ENCODE data around the gene PHKG2. TPM values are rescaled to one million over a fixed set of nuclear protein-coding genes. Genes with fewer than 3 reads are reported as not detected.
"Not testable (repeated sequence)": the region's sequence is repeated elsewhere in the genome, so short reads cannot be mapped to it uniquely, and the experiment has no call there.

The PHKG2 gene
- polyA plus RNA-seq, 2 of the 4 experiments (the other 2 are of a cell fraction) = 28.0 to 37.3 TPM

DNA sequence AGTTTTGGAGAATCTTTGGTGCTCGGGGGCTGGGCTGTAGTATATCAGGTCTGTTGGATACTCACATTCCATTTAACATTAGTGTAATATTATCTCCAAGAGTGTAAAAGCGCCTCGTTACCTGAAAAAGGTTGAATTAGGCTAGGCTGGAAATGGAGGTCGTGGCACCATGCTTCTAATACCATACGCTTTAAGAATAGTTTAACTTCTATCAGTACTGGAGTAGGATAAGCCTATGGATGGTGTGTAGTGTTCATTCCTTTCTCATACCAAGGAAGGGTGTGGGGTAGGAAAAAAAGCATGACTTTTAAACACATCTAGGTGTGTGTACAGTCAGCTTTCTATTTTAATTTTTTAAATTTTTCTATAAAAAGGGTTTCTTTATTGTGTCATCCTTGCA, 47.3 kb upstream of the PHKG2 start (continued):
- TF ChIP-seq, protein P1, sequence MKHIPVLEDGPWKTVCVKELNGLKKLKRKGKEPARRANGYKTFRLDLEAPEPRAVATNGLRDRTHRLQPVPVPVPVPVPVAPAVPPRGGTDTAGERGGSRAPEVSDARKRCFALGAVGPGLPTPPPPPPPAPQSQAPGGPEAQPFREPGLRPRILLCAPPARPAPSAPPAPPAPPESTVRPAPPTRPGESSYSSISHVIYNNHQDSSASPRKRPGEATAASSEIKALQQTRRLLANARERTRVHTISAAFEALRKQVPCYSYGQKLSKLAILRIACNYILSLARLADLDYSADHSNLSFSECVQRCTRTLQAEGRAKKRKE (CRISPR knock-in tag; IDR thresholded peaks at IDR 0.05; ENCODE audit: low read depth) = no peak
- TF ChIP-seq, protein P2, sequence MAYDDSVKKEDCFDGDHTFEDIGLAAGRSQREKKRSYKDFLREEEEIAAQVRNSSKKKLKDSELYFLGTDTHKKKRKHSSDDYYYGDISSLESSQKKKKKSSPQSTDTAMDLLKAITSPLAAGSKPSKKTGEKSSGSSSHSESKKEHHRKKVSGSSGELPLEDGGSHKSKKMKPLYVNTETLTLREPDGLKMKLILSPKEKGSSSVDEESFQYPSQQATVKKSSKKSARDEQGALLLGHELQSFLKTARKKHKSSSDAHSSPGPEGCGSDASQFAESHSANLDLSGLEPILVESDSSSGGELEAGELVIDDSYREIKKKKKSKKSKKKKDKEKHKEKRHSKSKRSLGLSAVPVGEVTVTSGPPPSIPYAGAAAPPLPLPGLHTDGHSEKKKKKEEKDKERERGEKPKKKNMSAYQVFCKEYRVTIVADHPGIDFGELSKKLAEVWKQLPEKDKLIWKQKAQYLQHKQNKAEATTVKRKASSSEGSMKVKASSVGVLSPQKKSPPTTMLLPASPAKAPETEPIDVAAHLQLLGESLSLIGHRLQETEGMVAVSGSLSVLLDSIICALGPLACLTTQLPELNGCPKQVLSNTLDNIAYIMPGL (CRISPR knock-in tag; IDR thresholded peaks at IDR 0.05; ENCODE audit: borderline replicate concordance) = no peak

GRCh38 chr16:30703071-30703470, 45.2 kb upstream of the PHKG2 start:
- H3K4me1 ChIP-seq = peaks cover 15% of the 10 kb centered on the region
- FAIRE-seq; H3K27ac ChIP-seq; H3K9me3 ChIP-seq; H3K4me2 ChIP-seq; POLR2A ChIA-PET; H3K4me3 ChIP-seq; ATAC-seq; DNase-seq (ENCODE audit: low read depth in 1 of 2, low spot score in 1 of 2): not testable (repeated sequence)
- CTCF ChIA-PET = interaction anchor here (0.6 to 1.6 kb wide), 3 partner anchors 9 to 32 kb away, joined by 3 to 5 read pairs (median 5); no protein-coding TSS in a partner anchor
- WGBS (ENCODE audit: missing lambda C conversion rate) = 93% methylated on average over 12 of the region's 12 CpGs

GRCh38 chr16:30703971-30704370, 44.3 kb upstream of the PHKG2 start:
- CTCF ChIA-PET = interaction anchor here (1.6 kb wide), 2 partner anchors 10 to 24 kb away, joined by 5 read pairs; no protein-coding TSS in a partner anchor

More at GRCh38 chr16:30703971-30704370, 44.3 kb upstream of the PHKG2 start:
- Histone ChIP-seq H3K4me3 (no peak overlapping the region), H3K9me3 (no peaks in the 10 kb centered on the region), H3K27ac (no peak overlapping the region), H3K4me2 (no peak overlapping the region), H3K4me1 (peaks cover 15% of the 10 kb centered on the region)
- 96% methylated on average over 10 of the region's 10 CpGs for WGBS (ENCODE audit: missing lambda C conversion rate)
- TF ChIP-seq, protein P3, sequence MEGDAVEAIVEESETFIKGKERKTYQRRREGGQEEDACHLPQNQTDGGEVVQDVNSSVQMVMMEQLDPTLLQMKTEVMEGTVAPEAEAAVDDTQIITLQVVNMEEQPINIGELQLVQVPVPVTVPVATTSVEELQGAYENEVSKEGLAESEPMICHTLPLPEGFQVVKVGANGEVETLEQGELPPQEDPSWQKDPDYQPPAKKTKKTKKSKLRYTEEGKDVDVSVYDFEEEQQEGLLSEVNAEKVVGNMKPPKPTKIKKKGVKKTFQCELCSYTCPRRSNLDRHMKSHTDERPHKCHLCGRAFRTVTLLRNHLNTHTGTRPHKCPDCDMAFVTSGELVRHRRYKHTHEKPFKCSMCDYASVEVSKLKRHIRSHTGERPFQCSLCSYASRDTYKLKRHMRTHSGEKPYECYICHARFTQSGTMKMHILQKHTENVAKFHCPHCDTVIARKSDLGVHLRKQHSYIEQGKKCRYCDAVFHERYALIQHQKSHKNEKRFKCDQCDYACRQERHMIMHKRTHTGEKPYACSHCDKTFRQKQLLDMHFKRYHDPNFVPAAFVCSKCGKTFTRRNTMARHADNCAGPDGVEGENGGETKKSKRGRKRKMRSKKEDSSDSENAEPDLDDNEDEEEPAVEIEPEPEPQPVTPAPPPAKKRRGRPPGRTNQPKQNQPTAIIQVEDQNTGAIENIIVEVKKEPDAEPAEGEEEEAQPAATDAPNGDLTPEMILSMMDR (IDR thresholded peaks at IDR 0.05) = no peak
- TF ChIP-seq FOXS1 (CRISPR knock-in tag; IDR thresholded peaks at IDR 0.05) (no peak), RNF2 (IDR thresholded peaks at IDR 0.05; ENCODE audit: borderline replicate concordance, low read depth) (no peak), EHF (CRISPR knock-in tag; IDR thresholded peaks at IDR 0.05) (no peak), CEBPB (IDR thresholded peaks at IDR 0.05) (no peak), KDM1A (IDR thresholded peaks at IDR 0.05; ENCODE audit: low read depth) (no peak), MAZ (IDR thresholded peaks at IDR 0.05; ENCODE audit: borderline replicate concordance, low read depth, low read length) (no peak), NPAS2 (CRISPR knock-in tag; IDR thresholded peaks at IDR 0.05; ENCODE audit: borderline replicate concordance) (no peak), ZFP36 (IDR thresholded peaks at IDR 0.05; ENCODE audit: borderline replicate concordance, partially characterized antibody) (no peak), POLR2AphosphoS2 (conservative IDR thresholded peaks at IDR 0.05; ENCODE audit: low read length) (no peak), POLR2A (IDR thresholded peaks at IDR 0.05; ENCODE audit: low read length) (no peak)
- TF ChIP-seq, protein P4, sequence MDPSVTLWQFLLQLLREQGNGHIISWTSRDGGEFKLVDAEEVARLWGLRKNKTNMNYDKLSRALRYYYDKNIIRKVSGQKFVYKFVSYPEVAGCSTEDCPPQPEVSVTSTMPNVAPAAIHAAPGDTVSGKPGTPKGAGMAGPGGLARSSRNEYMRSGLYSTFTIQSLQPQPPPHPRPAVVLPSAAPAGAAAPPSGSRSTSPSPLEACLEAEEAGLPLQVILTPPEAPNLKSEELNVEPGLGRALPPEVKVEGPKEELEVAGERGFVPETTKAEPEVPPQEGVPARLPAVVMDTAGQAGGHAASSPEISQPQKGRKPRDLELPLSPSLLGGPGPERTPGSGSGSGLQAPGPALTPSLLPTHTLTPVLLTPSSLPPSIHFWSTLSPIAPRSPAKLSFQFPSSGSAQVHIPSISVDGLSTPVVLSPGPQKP (IDR thresholded peaks at IDR 0.05; ENCODE audit: low read depth, low read length) = no peak
- TF ChIP-seq, protein P1 (CRISPR knock-in tag; IDR thresholded peaks at IDR 0.05; ENCODE audit: low read depth) = no peak
- TF ChIP-seq, protein P5, sequence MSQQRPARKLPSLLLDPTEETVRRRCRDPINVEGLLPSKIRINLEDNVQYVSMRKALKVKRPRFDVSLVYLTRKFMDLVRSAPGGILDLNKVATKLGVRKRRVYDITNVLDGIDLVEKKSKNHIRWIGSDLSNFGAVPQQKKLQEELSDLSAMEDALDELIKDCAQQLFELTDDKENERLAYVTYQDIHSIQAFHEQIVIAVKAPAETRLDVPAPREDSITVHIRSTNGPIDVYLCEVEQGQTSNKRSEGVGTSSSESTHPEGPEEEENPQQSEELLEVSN (IDR thresholded peaks at IDR 0.05; ENCODE audit: borderline replicate concordance, low read depth) = no peak
- POLR2A ChIA-PET = no interaction called here
- FAIRE-seq (no peak), DNase-seq (ENCODE audit: low read depth in 1 of 2, low spot score in 1 of 2) (no peak), ATAC-seq (no peak)

All from A549 (cell line).